Endothelial cell of umbilical vein (primary cell): ENCODE measurements around the gene KCNH4. TPM values are rescaled to one million over a fixed set of nuclear protein-coding genes. Genes with fewer than 3 reads are reported as not detected.

ENCODE experiments used
- BruUV-seq: library from RNA; stranded (reverse); fragments of 400-500 nt; replicated peaks from 2 replicates; lab custom pipeline; 2021; lab: Mats Ljungman, UMichigan
- CTCF ChIA-PET: fragments of 300-600, 350-600 bp; sonication (Branson Sonifier 250); formaldehyde crosslinking; loops from one replicate; lab custom pipeline; 2021; ENCODE audit warnings: antibody characterized with exemption, inconsistent platforms; lab: Charles Lee
- POLR2A ChIA-PET: fragments of 300-600, 350-600 bp; sonication (Branson Sonifier 250); formaldehyde crosslinking; loops from one replicate; lab custom pipeline; 2021; ENCODE audit warnings: antibody characterized with exemption, inconsistent platforms; lab: Charles Lee
- DNase-seq: peaks from one replicate; pipeline ENCODE4 v3.0.0-alpha.2; 2011; ENCODE audit warnings: low read depth, low spot score
- FAIRE-seq: peaks from 2 replicates; lab custom pipeline; 2011; peaks lifted over from hg19 to GRCh38; lab: Jason Lieb, UNC
- H2AFZ ChIP-seq: 2 replicates; pipeline ENCODE4 v1.6.0; 2012; ENCODE audit warnings: low read depth, low read length, control low read depth, inconsistent platforms
- H3K27ac ChIP-seq: 2 replicates; pipeline ENCODE4 v1.5.1; 2011; ENCODE audit warnings: low read depth, mild to moderate bottlenecking, control low read depth, low read length, moderate library complexity; ENCODE audit not compliant: insufficient read depth
- H3K27me3 ChIP-seq, 2 experiments: 2 replicates each; pipeline versions ENCODE4 v1.6.0 to v1.6.1; 2011; ENCODE audit warnings: low read length in 2 of 2, mixed read lengths in 1 of 2; ENCODE audit not compliant: control insufficient read depth in 2 of 2, insufficient read depth in 2 of 2
- H3K36me3 ChIP-seq, 2 experiments: 2 replicates in 1 of 2; 3 replicates in 1 of 2; pipeline ENCODE4 v1.5.1; 2011; ENCODE audit warnings: low read length in 2 of 2, mild to moderate bottlenecking in 1 of 2, moderate library complexity in 1 of 2; ENCODE audit not compliant: control insufficient read depth in 2 of 2, insufficient read depth in 2 of 2; ENCODE audit errors: extremely low read depth in 1 of 2
- H3K4me1 ChIP-seq: 3 replicates; pipeline ENCODE4 v1.5.1; 2011; ENCODE audit warnings: mild to moderate bottlenecking, low read length; ENCODE audit not compliant: control insufficient read depth, insufficient read depth; ENCODE audit errors: extremely low read depth
- H3K4me2 ChIP-seq: 2 replicates; pipeline ENCODE4 v1.6.1; 2011; ENCODE audit warnings: low read length, control low read depth, mixed read lengths; ENCODE audit not compliant: insufficient read depth
- H3K4me3 ChIP-seq, 3 experiments: fragments of 200-600 bp in 1 of 3; sonication (generic), shearing (Covaris generic) in 1 of 3; replicated peaks in 1 of 3; 2 replicates each; pipeline ENCODE4 v1.5.1; 2011 to 2016; ENCODE audit warnings: control low read depth in 3 of 3, low read length in 3 of 3, mild to moderate bottlenecking in 2 of 3, inconsistent platforms in 1 of 3, low read depth in 1 of 3, moderate library complexity in 1 of 3; ENCODE audit not compliant: insufficient read depth in 1 of 3
- H3K79me2 ChIP-seq: 2 replicates; pipeline ENCODE4 v1.6.0; 2012; ENCODE audit warnings: low read length, inconsistent platforms; ENCODE audit not compliant: control insufficient read depth, insufficient read depth
- H3K9ac ChIP-seq: replicated peaks from 2 replicates; pipeline ENCODE3; 2011; ENCODE audit warnings: low read length, control low read depth; ENCODE audit not compliant: insufficient read depth; ENCODE audit errors: extremely low read depth
- H3K9me1 ChIP-seq: replicated peaks from 3 replicates; pipeline ENCODE4 v1.6.0; 2011; ENCODE audit warnings: mild to moderate bottlenecking, low read length; ENCODE audit not compliant: control insufficient read depth, insufficient read depth; ENCODE audit errors: extremely low read depth
- H3K9me3 ChIP-seq: replicated peaks from 2 replicates; pipeline ENCODE4 v1.5.1; 2012; ENCODE audit warnings: low read length, inconsistent platforms; ENCODE audit not compliant: control insufficient read depth, insufficient read depth
- H4K20me1 ChIP-seq: replicated peaks from 2 replicates; pipeline ENCODE3; 2011; ENCODE audit warnings: mild to moderate bottlenecking, low read length; ENCODE audit not compliant: control insufficient read depth, insufficient read depth; ENCODE audit errors: extremely low read depth
- CTCF ChIP-seq, 2 donors: IDR thresholded peaks; 1 replicate in 1 of 2; 2 replicates in 1 of 2; pipeline ENCODE4 v1.5.1; 2011; ENCODE audit warnings: low read length in 2 of 2, mild to moderate bottlenecking in 2 of 2, moderate library complexity in 2 of 2, control low read depth in 1 of 2, inconsistent platforms in 1 of 2, low read depth in 1 of 2; ENCODE audit not compliant: insufficient read depth in 1 of 2; ENCODE audit errors: extremely low read depth in 1 of 2
- EZH2 ChIP-seq: IDR thresholded peaks from 2 replicates; pipeline ENCODE4 v1.6.1; 2012; ENCODE audit warnings: borderline replicate concordance, low read depth, mild to moderate bottlenecking, moderate library complexity, low read length, inconsistent platforms; ENCODE audit not compliant: severe bottlenecking
- FOS ChIP-seq: IDR thresholded peaks from 2 replicates; pipeline ENCODE4 v1.6.1; 2011; ENCODE audit warnings: mild to moderate bottlenecking, low read length, moderate library complexity, borderline replicate concordance; ENCODE audit not compliant: insufficient read depth
- GATA2 ChIP-seq: IDR thresholded peaks from 2 replicates; pipeline ENCODE4 v1.7.0; 2011; ENCODE audit warnings: low read depth, mild to moderate bottlenecking, moderate library complexity, mixed read lengths, low read length; ENCODE audit not compliant: insufficient read length, insufficient read depth
- JUN ChIP-seq: IDR thresholded peaks from 2 replicates; pipeline ENCODE4 v1.6.1; 2011; ENCODE audit warnings: borderline replicate concordance, low read depth; ENCODE audit not compliant: insufficient read length, insufficient read depth
- POLR2A ChIP-seq: IDR thresholded peaks from 2 replicates; pipeline ENCODE4 v1.6.1; 2012; ENCODE audit warnings: low read depth, mild to moderate bottlenecking, control low read depth, low read length
- POLR2AphosphoS5 ChIP-seq: IDR thresholded peaks from 2 replicates; pipeline ENCODE4 v1.6.1; 2012; ENCODE audit warnings: low read depth, mild to moderate bottlenecking, control low read depth, low read length, moderate library complexity; ENCODE audit not compliant: insufficient read depth
- dilution Hi-C: fragments of 300-500 bp; cut with MboI; formaldehyde crosslinking; loops from one replicate; pipeline ENCODE4 v1.15.0; 2019; ENCODE audit warnings: low sequenced_read_pairs; ENCODE audit not compliant: extremely low pct_ligation_motif_present
- intact Hi-C: fragments of 100-400 bp; cut with micrococcal nuclease; formaldehyde crosslinking; loops from one replicate; pipeline ENCODE4 v1.10.0; 2022
- polyA plus RNA-seq, 4 experiments: library from polyadenylated mRNA; depleted of rRNA in 3 of 4; stranded (reverse) in 3 of 4; unstranded in 1 of 4; fragments of >200 nt; gene quantifications; 2 replicates each; pipeline versions ENCODE4 v1.2.1 to v1.2.3, GENCODE V29; 2011 to 2012; ENCODE audit warnings: missing spikeins in 1 of 4
- total RNA-seq: library from RNA; stranded (reverse); gene quantifications from 2 replicates; pipeline ENCODE4 v1.2.3, GENCODE V29; 2021
- TF ChIP-seq, protein P1 (sequence below): IDR thresholded peaks from 2 replicates; pipeline ENCODE4 v1.6.1; 2011; ENCODE audit not compliant: insufficient read depth, insufficient read length

The KCNH4 gene
- total and polyA plus RNA-seq, 2 donors (not counting 3 experiments of a cell fraction or from before 2014, with no cell fraction given), result 0.11 TPM

GRCh38 chr17:42127414-42127813 is 53.5 kb downstream of the KCNH4 start:
- FAIRE-seq, result no peak
- H3K36me3 ChIP-seq, result peaks cover 27 to 41% of the 10 kb centered on the region in 2 experiments
- H3K9ac ChIP-seq, result no peak overlapping the region
- H3K27me3 ChIP-seq, result no peaks in the 10 kb centered on the region
- no peak for DNase-seq
- dilution Hi-C loops (no loop called here), intact Hi-C loops (no loop called here)
- TF ChIP-seq FOS (no peak), POLR2AphosphoS5 (no peak)
- TF ChIP-seq, protein P1, sequence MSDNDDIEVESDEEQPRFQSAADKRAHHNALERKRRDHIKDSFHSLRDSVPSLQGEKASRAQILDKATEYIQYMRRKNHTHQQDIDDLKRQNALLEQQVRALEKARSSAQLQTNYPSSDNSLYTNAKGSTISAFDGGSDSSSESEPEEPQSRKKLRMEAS, result no peak
- no peak overlapping the region for H2AFZ ChIP-seq
- H3K27ac ChIP-seq, result no peak overlapping the region
- H3K4me2 ChIP-seq, result no peak overlapping the region
- ChIA-PET CTCF (interaction anchor here (1.3 kb wide), 1 partner anchor 9 kb away, joined by 5 read pairs; no protein-coding TSS in a partner anchor), POLR2A (no interaction called here)
- no TSS peak for BruUV-seq
- H4K20me1 ChIP-seq, result no peaks in the 10 kb centered on the region
- no peaks in the 10 kb centered on the region for H3K9me3 ChIP-seq
- no peaks in the 10 kb centered on the region for H3K9me1 ChIP-seq
- H3K4me1 ChIP-seq, result peaks cover 34% of the 10 kb centered on the region
- H3K4me3 ChIP-seq, result no peak overlapping the region
- H3K79me2 ChIP-seq, result peaks cover 30% of the 10 kb centered on the region

DNA sequence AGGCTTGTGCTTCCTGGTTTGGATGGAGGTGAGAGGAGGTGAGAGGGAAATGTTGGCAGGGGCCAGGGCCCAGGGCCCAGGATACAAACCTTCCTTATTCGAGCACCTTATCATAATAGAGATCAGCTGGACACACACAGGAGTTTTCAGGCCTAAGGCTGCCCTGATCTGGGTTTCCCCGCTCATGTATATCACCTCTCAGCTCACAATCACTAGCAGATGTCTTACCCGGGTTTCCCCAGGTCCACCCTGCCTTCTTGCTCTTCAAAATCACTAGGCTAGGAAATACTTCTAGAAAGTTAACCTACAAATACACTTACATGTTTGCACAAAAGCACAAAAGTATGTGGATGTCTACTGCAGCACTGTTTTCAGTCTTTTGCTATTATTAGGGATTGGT is 54.1 kb downstream of the KCNH4 start:
- Histone ChIP-seq H3K9me1 (no peaks in the 10 kb centered on the region), H2AFZ (no peak overlapping the region), H3K4me3 (no peak overlapping the region), H3K79me2 (peaks cover 30% of the 10 kb centered on the region), H3K9ac (no peak overlapping the region), H3K4me2 (no peak overlapping the region), H3K27me3 (no peaks in the 10 kb centered on the region), H4K20me1 (no peaks in the 10 kb centered on the region), H3K27ac (no peak overlapping the region), H3K9me3 (no peaks in the 10 kb centered on the region), H3K4me1 (peaks cover 28% of the 10 kb centered on the region), H3K36me3 (peaks cover 27 to 41% of the 10 kb centered on the region in 2 experiments)
- ChIA-PET POLR2A (no interaction called here), CTCF (no interaction called here)
- intact Hi-C loops, result no loop called here
- TF ChIP-seq CTCF (IDR thresholded peaks at IDR 0.05; ENCODE audit: extremely low read depth in 1 of 2, insufficient read depth in 1 of 2, low read depth in 1 of 2, low read length in 2 of 2) (no peak), GATA2 (no peak), FOS (no peak), EZH2 (no peak), JUN (no peak), POLR2AphosphoS5 (no peak), POLR2A (no peak)
- TF ChIP-seq, protein P1, result no peak
- no peak for FAIRE-seq
- BruUV-seq, result no TSS peak
- no peak for DNase-seq
- dilution Hi-C loops, result no loop called here
